Measurements from ENCODE around the gene C1QC.
"Not testable (repeated sequence)": the region's sequence is repeated elsewhere in the genome, so short reads cannot be mapped to it uniquely, and the experiment has no call there.

C1QC gene

DNA sequence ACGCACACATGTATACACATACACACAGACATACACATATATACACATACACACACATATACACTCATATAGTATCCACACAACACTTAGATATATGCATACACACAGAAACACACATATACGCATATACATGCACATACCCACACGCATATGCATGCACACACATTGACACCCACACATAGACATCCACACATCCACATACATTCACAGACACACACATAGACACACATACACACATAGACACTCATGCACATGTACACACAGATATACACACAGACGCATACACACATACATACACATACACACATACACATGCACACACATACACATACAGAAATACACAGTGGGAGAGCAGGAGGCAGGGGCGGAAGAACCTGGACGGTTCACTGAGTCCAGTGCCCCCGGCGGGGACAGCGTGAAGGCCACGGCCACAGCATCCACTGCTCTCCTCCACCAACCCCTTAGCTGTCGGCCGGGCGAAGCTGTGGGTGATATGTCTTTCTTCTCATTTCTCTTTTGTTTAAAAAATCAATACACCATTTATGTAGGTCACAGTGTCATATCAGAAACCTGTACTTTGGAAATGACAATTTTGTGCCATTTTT is 6.8 kb downstream of the C1QC start:
- no peak for DNase-seq (ENCODE audit: low read depth in 2 of 2)

GRCh38 chr1:22651941-22652856 is 8.8 kb downstream of the C1QC start:
- no peak for DNase-seq (ENCODE audit: low read depth in 2 of 2)

- no peak for DNase-seq (ENCODE audit: low read depth in 2 of 2)
These were observed 9.5 kb downstream of the C1QC start, which contains the start of gene C1QB for GRCh38 chr1:22652881-22653316. TSS of gene C1QB (plus strand) at chr1:22653236. CDS start at chr1:22659463, 6,227 bp downstream.

GRCh38 chr1:22654692-22655091 is 11.3 kb downstream of the C1QC start:
- DNase-seq (ENCODE audit: low read depth in 2 of 2): no peak

DNA sequence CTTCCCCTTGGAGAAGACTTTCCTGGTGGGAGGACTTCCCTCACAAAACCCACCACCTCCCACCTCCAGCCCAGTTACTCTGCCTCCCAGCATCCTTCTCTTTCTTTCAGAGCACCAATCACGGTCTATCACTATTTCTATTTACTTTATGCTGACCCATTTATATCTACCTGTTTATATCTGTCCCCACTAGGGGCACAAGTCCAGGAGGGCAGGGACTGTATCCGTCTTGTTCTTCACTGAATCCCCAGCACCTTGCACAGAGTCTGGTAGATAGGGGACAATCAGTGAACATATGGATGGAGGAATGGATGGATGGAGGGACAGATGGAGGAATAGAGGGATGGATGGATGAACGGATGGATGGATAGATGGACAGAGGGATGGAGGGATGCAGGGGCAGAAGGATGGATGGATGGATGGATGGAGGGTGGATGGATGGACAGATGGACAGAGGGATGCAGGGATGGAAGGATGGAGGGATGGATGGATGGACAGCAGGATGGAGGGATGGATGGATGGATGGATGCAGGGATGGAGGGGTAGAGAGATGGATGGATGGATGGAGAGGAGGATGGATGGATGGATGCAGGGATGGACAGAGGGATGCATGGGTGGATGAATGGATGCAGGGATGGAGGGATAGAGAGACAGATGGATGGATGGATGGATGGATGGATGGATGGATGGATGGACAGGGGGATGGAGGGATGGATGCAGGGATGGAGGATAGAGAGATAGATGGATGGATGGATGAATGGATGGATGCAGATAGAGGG is 15.1 kb downstream of the C1QC start:
- DNase-seq (ENCODE audit: low read depth in 2 of 2): no peak

- no peak for DNase-seq (ENCODE audit: low read depth in 2 of 2)
These were observed 17.3 kb downstream of the C1QC start for GRCh38 chr1:22660716-22661241.

GRCh38 chr1:22661880-22662279 is 18.4 kb downstream of the C1QC start:
- no peak for DNase-seq (ENCODE audit: low read depth in 2 of 2)

DNA sequence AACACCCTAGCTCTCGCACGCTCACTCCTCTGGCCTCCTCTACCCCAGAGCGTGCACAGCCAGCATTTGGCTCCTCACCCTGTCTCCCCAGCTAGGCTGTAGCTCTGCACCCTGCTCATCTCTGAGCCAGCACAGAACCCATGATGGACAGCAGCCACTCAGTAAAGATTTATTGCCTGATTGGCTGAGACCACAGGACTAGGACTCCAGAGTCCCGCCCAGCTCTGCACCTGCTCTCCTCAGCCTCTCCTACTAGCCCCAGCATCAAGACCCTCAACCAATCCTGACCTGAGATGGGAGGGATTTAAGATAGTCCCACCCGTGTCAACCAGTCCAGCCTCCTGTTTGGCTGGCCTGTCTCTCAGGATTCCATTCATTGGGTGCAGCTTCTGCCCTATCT is 18.9 kb downstream of the C1QC start:
- no peak for DNase-seq (ENCODE audit: low read depth in 2 of 2)

DNA sequence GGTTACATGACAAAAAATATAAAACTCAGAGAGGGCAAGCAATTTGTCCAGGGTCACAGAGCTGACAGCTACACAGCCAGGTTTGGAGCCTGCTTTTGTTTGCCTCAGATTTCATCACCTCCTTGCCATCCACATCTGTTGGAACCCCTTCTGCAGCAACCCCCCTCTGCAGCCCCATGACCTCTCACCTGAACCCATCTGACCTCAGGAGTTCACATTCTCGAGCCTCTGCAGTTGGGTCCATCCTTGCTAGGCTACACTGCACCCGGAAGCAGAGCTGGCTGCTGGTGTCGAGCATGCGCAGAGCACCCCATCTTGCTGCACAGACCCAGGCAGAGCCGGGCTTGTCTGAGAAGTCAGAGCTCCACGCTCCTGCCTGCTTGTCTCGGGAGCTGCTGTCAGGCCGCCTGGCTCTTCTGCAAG is 19.6 kb downstream of the C1QC start:
- DNase-seq (ENCODE audit: low read depth in 2 of 2): no peak

- DNase-seq (ENCODE audit: low read depth in 2 of 2): no peak
These were observed 22.3 kb downstream of the C1QC start for GRCh38 chr1:22665752-22666151.

- DNase-seq (ENCODE audit: low read depth in 2 of 2): no peak
These were observed 23.0 kb downstream of the C1QC start for GRCh38 chr1:22666412-22666811.

DNA sequence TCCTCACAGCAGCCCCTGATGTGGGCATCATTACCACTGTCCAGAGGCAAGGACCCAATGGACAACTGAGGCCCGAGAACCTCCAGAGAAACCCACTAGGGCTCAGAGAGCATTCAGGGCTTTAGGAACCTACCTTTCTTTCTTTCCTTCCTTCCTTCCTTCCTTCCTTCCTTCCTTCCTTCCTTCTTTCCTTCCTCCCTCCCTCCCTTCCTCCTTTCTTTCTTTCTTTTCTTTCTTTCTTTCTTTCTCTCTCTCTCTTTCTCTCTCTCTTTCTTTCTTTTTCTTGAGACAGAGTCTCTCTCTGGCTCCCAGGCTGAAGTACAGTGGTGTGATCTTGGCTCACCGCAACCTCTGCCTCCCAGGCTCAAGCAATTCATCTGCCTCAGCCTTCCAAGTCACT is 25.4 kb downstream of the C1QC start:
- DNase-seq (ENCODE audit: low read depth in 2 of 2): not testable (repeated sequence)

- no peak for DNase-seq (ENCODE audit: low read depth in 2 of 2)
These were observed 27.0 kb downstream of the C1QC start for GRCh38 chr1:22670352-22670975.

GRCh38 chr1:22671999-22672398 is 28.6 kb downstream of the C1QC start:
- no peak for DNase-seq (ENCODE audit: low read depth in 2 of 2)

GRCh38 chr1:22673486-22674409 is 30.3 kb downstream of the C1QC start:
- DNase-seq (ENCODE audit: low read depth in 2 of 2): peak in 1 of 2 donors; percentile 22

- DNase-seq (ENCODE audit: low read depth in 2 of 2): no peak
These were observed 30.9 kb downstream of the C1QC start for GRCh38 chr1:22674410-22674749.

- not testable (repeated sequence) for DNase-seq (ENCODE audit: low read depth in 2 of 2)
These were observed 32.7 kb downstream of the C1QC start for GRCh38 chr1:22676151-22676550.

- no peak for DNase-seq (ENCODE audit: low read depth in 2 of 2)
These were observed 33.6 kb downstream of the C1QC start for GRCh38 chr1:22676916-22677583.

DNA sequence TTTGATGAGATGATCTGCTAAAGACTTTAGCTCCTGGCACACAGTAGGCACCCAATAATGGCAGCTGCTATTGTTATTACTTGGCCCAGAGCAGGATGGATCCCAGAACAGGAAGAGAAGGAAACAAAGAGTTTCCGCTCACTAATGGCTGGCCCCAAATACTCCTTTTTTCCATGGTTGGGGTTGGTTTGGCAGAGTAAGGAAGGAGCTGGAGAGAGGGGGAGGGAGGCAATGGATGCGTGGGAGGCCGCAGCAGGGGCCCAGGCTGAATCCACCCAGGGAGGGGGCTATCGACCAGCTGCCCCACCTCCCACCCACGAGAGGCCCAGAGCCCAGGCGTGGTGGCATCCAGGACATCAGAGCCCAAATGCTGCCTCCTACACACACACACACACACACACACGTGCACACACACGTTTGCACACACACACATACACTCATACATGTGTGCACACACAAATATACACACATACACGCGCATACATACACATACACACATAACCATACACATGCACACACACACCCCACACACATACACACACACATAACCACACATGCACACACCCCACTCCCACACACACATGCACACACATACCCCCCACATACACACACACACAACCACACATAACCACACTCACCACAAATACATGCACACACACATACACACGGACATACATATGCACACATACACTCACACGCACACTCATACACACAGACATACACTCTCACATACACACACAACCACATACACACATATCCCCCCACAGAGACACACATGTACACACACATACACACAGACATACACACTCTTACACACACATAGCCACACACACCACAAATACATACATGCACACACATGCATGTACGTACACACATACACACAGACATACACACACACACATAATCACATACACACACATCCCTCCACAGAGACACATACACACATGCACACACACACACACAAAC is 34.8 kb downstream of the C1QC start:
- DNase-seq (ENCODE audit: low read depth in 2 of 2): no peak

Data from activated CD4-positive, alpha-beta T cell treated with anti-CD3 and anti-CD28 coated beads for 24 hours (primary cell).